Islet precursor cell (in vitro differentiated cells): ENCODE data around the gene LEMD1.
"Not testable (repeated sequence)": the region's sequence is repeated elsewhere in the genome, so short reads cannot be mapped to it uniquely, and the experiment has no call there.

Source experiments
- DNase-seq: peaks from one replicate; pipeline ENCODE4 v3.0.0-alpha.2; 2018

Gene LEMD1

DNA sequence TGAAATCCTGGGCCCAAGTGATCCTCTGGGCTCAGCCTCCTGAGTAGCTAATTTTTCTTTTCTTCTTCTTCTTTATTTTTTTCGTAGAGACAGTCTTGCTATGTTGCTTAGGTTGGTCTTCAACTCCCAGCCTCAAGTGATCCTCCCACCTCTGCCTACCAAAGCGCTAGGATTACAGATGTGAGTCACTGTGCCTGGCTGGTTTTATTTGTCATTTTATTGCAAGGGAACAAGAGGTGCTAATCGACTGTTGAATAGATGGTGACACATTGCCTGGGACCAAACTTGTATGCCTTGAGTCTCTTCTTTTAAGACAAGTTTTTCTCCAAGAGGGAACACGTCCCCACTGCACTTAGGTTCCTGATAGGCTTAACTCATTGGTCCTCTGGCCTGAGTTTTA, 45.1 kb downstream of the LEMD1 start:
- peak; percentile 80 for DNase-seq

DNA sequence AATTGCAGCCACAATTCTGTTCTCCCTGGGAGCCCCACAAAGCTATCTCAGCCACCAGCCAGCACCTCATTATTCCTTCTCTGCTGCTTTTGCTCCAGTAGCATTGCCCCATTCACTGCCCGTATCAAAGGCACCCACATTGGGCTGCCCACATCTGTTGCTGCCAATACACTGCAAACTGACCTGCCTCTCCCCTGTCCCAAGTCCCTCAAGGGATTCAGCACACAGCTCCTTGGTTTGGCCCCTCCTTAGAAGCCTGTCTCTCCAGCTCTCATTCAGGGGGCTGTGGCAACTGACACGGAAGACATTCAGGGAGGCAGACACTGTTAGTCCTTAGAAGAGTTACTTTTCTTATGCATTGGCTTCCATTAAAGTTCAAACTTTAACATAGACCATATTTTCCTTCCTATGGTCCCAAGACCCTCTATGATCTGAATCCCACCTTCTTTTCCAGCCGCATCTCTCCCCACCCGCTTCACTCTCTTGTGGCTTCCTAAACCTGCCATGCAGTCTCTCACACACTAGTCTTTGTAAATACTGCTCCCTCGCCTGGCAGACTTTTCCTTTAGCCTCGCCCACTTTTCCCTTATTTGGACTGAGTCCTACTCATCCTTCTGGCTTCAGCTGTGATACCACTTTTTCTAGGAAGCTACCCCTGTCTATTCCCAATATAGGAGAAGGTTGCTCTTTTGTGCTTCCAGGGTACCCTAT, 45.9 kb downstream of the LEMD1 start:
- peak; percentile 90 for DNase-seq

DNA sequence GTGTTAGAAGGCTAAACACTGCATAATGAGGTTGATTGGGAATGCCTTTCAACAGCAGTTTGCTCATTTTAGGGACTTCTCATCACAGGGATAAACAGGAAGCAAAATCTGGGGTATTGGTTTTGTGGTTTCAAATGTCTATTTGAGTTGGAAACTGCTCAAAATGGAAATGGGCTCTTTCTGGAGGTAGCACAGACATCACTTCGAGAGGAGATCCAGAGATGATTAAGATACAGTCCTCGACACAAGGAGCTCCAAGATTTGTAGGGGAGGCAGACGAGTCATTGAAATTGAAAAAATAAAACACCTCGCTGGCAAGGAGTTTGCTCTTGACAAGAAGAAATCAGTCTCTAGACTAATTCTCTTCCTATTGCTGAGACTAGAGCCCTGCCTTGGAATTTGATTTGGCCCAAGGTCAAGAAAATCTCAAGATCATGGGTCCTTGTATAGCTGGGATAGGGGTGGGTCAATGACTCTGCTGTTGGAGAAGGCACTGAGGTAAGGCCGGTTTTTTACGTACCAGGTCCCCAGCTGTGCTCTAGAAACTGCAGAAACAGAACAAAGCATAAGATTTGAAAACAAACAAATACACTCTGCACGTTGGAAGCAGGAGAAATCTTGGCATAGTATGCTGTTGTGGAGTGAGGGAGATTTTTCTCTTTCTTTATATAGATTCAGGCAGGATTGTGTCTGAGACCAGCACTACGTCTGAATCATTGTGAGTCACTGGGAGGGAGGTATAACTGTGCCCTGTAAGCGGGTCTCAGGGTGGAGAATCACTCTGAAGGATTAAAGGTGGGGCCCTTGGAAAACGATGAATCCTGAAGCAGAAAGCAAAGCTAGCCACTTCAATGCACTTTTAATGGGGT, 47.4 kb downstream of the LEMD1 start:
- DNase-seq = no peak

DNA sequence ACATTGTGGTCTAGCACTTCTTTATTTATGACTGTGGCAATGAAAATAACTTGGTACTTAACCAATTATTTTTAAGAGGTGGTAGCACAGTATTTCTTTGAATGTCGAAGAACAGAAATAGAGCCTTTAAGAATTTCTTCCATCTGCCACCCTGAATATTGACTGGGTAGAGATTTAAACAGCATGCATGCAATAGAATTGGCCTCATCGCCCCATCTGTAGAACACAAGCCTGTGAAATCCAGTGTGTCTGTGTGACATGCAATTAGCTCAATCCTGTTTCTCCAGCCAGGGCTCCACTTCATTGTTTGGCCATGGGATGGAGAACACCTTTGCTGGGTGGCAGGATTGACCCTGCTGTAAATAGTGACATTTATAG, 48.1 kb downstream of the LEMD1 start:
- no peak for DNase-seq

DNA sequence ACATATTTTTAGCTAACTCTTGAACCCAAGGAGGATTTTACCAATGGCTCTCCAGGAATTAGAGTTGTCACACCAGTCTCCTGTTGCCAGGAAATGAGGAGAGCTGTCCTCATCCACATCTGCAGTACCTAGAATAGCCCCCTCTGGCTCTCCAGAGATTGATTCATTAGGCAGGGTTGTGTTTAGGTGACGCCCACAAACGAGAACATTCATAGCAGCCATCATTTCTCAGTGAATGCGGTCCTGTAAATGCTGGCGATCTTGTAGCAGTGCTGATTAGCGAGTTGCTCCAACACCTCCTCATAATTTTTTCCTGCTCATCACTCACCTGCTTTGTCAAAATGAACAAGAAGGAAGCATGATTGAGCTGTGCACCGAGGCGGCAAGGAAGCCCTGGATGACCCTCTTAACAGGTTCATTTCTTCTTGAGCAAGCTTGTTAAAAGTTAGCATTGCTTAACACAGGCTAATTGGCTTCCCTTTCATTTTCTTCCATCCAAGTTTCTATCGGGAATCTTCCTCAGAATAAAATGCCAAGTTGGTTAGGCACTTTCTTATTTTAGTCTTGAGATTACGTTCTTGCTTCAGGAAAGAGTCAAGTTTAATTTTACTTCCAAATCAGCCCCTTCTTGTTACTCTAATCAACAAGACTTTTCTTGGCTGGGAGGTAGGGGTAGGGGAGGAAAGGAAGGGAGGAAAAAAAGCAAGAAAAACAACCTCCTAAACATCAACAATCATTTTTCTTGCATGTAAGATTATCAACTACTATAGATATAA, 48.6 kb downstream of the LEMD1 start:
- no peak for DNase-seq

DNA sequence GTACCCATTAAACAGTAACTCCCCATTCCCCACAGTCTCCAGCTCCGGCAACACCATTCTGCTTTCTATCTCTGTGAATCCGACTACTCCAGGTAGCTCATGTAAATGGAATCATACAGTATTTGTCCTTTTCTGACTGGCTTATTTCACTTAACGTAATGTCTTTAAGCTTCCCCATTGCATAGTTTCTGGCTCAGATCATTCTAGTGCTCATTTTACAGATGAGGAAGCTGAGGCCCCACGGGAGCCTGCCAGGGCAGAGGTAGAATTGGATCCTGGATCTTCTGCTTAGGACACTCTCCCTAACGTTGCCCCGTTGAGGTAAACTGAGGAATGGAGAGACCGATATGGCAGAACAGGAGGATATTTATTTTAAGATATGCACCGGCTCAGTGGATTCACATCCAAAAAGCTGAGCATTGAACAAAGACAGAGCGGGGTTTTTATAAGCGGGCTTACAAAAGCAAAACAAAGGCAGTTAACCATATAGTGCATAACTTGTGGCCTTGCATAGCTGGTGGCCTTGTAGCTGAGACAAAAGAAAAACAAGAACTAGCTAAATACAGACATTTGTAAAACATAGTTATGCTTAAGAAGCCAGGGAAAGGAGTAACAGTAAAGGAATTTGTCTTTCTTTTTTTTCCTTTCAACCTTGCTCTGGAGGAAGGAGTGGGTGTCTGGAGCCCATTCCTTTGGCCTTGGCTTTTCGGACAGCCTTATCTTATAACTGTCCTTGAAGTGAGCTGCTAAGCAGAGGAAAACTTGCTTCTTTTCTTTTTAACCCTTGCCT, 49.8 kb downstream of the LEMD1 start:
- no peak for DNase-seq

DNA sequence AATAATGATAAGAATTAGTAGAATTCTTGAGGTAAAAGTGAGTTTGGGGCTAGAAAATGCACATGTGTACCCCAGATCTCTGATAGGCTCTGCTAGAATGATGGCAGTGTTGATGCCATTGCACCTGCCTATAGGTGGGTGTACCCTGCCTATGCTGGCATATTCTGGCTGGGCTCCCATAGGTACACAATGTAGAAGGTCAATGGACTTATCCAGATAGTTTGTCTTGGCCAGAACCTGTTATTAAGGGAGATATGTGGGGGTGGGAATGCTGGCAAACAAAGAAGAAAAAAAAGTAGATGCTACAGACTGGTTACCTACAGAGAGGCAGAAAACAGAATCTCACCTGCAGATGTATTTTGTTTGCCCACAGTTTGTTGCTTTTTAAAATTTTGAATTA, 51.1 kb downstream of the LEMD1 start:
- no peak for DNase-seq

DNA sequence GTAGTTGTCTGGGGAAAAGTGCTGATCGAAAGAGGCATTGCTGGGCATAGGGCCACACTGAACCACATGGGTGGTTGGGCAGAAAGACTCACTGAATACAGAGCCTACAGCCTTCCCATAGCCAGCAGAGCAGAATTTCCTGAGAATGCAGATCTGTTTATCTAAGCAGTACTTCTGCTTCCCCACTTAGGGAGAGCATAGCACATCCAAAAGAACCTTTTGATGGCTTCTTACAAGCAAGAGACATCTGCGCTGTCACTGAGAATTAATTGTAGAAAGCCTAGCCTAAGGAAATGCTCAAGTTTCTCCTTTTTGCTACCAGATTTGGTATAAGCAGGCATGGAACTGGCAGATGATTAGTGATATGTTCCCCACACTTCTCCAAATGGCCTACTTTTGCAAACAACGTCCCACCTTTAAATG, 52.1 kb downstream of the LEMD1 start:
- no peak for DNase-seq

DNA sequence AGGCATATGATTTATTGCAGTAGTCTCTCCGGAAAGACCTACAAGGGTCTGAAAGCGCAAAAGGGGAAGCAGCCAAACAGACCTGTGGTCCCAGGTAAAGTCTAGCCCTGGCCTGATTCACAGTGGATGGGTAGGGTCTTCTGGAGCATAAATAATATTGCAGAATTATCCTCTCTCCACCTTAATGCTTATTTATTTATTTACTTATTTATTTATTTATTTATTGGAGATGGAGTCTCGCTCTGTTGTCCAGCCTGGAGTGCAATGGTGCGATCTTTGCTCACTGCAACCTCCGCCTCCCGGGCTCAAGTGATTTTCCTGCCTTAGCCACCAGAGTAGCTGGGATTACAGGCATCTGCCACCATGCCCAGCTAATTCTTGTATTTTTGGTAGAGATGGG, 53.4 kb downstream of the LEMD1 start:
- no peak for DNase-seq

DNA sequence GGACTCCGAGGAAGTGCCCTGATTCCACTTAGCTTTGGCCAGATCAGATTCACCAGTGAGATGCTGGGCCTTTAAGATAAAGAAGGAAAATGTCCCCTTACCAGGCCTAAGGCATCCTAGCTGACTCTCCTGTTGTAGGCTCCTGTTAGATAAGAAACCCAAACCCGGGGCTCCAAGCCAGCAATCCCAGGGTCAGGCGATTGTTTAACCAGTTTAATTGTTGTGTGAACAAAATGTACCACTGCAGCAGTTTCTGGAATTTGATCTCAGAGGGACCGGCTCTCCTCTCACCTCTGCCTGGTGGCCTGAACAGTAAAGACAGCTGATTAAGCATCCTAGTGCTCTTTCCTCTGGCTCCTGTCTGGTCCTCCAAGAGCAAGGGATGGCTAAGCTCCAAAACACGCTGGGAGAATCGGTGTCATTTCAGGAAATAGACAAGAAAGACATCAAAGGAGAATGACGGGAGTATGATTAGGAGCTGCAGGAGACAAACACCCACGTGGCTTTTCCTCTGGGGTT, 55.9 kb downstream of the LEMD1 start:
- DNase-seq = no peak

DNA sequence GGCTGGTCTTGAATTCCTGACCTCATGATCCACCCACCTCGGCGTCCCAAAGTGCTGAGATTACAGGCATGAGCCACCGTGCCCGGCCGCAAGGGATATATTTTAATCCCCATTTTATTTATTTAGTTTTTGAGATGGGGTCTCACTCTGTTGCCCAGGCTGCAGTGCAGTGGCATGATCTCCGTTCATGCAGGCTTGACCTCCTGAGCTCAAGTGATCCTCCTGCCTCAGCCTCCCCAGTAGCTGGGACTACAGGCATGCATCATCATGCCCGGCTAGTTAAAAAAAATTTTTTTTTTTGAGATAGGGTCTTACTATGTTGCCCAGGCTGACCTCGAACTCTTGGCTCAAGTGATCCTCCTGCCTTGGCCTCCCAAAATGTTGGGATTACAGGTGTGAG, 56.8 kb downstream of the LEMD1 start:
- not testable (repeated sequence) for DNase-seq

DNA sequence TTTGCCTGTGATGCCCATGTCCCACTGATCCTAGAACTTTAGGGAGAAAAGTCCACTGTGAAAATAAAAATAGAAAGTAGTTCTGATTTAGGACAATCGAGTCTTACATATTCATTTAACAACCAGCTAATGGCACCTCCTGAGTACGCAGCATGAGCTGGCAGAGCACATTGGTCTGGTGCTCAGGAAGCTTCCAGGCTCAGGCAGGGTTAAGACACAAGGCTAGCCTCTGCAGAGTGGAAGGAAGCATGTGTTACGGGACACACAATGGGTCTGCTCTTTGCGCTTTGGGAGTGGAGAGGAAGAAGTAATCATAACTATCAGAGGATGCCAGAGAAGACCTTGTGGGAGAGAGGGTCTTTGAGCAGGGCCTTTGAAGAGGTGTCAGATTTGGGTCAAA, 61.0 kb downstream of the LEMD1 start:
- DNase-seq = no peak

DNA sequence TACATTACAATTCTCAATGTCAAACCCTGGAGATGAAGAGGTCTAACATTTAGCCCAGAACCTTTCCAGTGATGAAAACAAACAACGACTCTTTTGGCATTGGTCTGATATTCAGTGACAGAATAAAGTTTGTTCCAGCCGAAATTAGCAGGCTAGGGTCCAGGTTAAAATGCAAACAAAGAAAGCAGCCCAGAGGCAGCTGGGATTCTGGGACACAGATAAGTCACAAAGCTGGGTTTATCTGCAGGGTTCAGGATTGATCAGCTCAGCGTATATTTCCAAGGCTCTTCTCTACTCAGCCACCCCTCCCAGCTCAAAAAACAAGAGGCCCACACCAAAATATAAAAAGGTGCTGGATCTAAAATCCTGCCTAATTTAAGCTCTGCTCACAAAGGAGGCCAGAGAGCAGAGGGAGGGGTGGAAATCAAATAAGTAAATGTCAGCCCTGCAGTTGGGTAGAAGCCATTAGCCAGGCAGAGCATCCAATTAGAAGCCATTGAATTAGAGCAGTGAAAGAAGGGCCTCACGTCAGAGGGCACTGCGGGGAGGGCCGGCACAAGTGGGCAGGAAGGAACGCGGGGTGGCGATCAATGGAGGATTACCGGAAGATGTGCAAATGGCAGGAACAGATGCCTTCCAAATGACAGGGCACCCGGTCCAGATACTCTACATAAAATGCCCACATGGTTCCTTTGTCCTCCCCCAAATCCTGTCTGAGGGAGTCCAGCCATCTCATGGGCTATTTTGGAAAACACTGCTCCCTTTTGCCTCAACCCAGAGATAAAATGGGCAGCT, 61.9 kb downstream of the LEMD1 start:
- no peak for DNase-seq

DNA sequence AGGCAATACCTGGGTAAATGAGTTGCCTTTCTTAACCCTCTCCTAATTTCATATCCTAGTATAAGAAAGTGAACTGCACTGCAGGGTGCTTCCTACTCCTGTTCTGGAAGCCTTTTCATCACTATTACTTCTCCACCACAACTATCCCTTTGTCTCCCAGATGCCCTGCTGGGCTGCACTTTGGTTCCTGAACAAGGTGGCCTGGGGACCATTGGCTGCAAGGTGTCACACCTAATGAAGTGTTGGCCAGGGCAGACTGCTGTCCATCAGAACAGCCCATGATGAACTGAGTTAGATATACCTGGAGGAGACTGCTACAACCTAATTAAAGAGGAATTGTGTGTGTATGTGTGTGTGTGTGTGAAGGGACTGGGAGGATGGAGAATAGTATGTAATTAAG, 63.3 kb downstream of the LEMD1 start:
- no peak for DNase-seq

DNA sequence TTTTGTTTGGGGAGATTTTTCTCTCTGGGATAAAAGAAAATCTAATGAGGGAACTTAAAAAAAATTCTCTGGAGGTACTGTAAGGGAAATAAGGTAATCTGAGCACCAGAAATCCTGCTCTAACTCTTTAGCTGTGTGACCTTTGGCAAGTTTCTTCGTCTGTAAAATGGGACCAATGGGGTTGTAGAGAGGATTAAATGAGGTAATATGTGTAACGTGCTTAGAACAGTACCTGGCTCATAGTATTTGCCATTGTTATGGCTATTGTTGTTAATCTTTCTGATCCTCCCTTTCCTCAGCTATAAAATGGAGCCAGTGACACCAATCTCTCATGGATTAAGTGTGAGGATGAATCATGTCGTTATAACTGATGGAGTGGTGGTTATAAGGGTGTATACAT, 64.3 kb downstream of the LEMD1 start:
- no peak for DNase-seq

DNA sequence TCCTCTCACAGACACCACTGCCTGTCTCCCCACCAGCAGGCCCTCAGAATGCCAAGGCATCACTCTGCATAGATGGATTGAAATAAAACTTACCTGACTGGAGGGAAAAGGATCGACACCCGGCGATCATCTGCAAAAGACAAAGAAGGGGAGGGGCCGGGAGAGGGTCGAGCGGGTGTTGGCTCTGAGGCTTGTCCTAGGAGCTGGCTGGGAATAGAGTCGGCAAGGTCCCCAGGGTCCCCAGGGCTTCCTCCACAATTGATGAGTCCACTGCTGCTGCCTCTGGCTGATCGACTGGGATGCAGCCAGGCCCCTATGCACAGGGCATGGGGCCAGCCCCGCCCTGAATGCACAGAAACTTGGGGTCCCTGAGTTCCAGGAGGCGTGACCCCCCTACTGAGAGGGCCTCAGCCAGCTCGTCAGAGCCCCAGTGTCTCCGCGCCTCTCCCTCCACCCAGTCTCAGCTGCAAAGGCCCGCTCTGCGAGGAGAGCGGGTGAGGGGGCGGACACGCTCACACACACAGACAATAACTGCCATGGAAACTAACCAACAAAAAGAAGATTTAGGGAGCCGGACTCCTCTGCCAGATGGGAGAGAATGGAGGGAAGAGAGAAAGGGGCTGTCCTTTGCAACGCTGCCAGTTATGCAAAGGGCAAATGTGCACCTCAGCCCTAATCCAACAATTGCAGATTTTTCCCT, 65.3 kb downstream of the LEMD1 start, which contains the start of gene KLHDC8A:
KLHDC8A (minus strand) TSS at position 483 of the 700 bp plus-strand sequence. CDS start 13,318 bp downstream, outside the sequence.
- DNase-seq = no peak

DNA sequence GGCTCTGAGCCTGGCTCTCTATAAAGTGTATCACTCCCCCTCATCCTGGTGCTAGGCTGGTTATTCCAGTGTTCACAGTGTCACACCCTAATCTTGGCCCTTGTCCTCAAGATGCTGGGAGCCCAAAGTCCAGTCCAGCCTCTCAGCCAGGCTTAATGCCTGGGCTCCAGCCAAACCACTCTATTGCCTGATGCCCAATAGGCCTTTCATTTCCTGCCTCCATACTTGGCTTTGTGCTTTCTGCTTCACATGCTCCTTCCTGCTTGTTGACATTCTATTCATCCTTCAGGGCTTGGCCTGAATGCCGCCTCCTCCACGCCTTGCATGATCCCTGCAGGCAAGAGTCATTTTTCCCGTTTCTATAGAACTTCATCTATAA, 66.8 kb downstream of the LEMD1 start:
- no peak for DNase-seq

DNA sequence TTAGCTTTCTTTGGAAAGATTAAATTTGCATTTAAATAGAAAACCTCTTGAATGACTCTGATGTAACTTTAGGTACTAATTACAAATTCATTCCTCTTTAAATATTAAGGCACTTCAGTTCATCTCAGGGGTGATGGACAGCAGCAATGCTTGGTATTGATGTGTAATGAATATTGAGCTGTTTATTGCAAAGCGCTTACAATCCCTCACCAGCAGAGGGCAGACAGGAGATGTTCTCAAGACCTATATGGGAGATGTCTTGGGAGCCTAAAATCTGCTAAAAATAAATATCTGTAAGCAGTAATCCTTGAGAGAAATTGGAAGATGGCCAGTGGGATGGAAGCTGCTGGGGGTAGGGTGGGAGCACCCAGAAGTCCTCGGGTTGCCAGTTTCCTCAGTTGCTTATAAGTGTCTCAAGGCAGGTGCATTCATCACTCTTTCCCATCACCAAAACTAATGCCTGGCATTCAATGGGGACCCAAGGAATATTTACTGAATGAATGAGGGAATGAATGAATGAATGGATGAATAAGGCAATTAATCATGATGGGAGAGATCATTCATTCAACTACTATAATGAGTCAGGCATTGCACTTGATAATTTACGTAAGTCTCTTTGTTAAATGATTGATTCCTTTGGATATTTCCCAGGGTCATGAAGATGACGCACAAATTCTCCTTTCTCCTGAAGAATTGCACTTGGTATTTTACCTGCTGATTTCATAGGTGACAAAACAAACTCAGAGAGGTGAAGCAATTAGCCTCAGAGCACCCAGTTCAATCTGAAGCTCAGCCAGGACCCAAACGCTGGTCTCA, 67.4 kb downstream of the LEMD1 start:
- DNase-seq = no peak

DNA sequence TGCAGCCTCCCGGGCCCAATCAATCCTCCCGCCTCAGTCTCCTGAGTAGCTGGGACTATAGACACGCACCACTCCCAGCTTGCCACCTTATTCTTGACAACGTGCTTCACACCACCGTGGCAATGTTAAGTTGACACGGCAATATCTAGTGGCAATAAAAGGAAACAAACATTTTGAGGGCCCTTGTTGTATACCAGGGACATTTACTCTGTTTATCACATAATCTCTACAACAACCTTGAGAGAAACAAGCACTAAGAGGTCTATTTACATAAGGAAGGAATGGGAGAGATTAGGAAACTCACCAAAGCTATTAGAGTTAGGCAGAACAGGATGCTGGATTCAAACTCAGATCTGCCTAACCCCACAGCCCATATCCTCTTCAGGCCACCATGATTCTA, 68.2 kb downstream of the LEMD1 start:
- no peak for DNase-seq

DNA sequence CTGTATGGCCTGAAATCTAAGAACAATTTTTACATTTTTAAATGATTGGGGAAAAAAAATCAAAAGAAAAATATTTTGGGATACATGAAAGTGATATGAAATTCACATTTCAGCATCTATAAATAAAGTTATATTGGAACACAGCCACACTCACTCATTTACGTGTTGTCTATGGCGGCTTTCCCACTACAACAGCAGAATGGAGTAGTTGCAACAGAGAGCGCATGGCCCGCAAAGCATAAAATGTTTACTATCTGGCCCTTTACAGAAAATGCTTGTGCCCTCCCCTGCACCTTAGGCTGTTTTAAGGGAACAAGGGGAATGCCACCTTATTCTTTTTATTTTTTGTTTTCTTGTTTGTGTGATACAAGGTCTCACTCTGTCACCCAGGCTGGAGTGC, 68.7 kb downstream of the LEMD1 start:
- DNase-seq = no peak
